NCI-H345 treated with DMSO at 0.1 percent for 48 hours (cell line): ENCODE measurements around the gene HDGFL2.

ENCODE experiments used
- DNase-seq: peaks from one replicate; lab custom pipeline; 2025; ENCODE audit not compliant: unreplicated experiment; lab: John Stamatoyannopoulos, UW

Gene HDGFL2

GRCh38 chr19:4464815-4465581 lies 7.1 kb upstream of the HDGFL2 start:
- no peak for DNase-seq

- no peak for DNase-seq
These were observed 4.3 kb upstream of the HDGFL2 start for GRCh38 chr19:4467835-4468234.

- peak; percentile 100 for DNase-seq
These were observed 509 bp upstream of the HDGFL2 start for GRCh38 chr19:4471403-4472173.

- DNase-seq: no peak
These were observed 1.1 kb downstream of the HDGFL2 start for GRCh38 chr19:4473011-4473762.

- no peak for DNase-seq
These were observed 1.8 kb downstream of the HDGFL2 start for GRCh38 chr19:4473763-4474513.

GRCh38 chr19:4474514-4475022 lies 2.5 kb downstream of the HDGFL2 start:
- DNase-seq: no peak

GRCh38 chr19:4477034-4477801 lies 5.1 kb downstream of the HDGFL2 start:
- DNase-seq: no peak

GRCh38 chr19:4482721-4483364 lies 10.7 kb downstream of the HDGFL2 start:
- no peak for DNase-seq

GRCh38 chr19:4483385-4483784 lies 11.3 kb downstream of the HDGFL2 start:
- no peak for DNase-seq

GRCh38 chr19:4487572-4487971 lies 15.5 kb downstream of the HDGFL2 start:
- DNase-seq: no peak

GRCh38 chr19:4488496-4488895 lies 16.4 kb downstream of the HDGFL2 start:
- no peak for DNase-seq

GRCh38 chr19:4491446-4491845 lies 19.3 kb downstream of the HDGFL2 start:
- DNase-seq: no peak

GRCh38 chr19:4492337-4493103 lies 20.4 kb downstream of the HDGFL2 start:
- DNase-seq: no peak

GRCh38 chr19:4493104-4493928 lies 21.2 kb downstream of the HDGFL2 start:
- no peak for DNase-seq

- no peak for DNase-seq
These were observed 22.0 kb downstream of the HDGFL2 start for GRCh38 chr19:4493929-4494690.

GRCh38 chr19:4494691-4495064 lies 22.6 kb downstream of the HDGFL2 start:
- DNase-seq: no peak

GRCh38 chr19:4495471-4495870 lies 23.4 kb downstream of the HDGFL2 start:
- DNase-seq: no peak
